GM23248 (cell line): ENCODE results near the gene SPPL2B.

Experiments
- EZH2 ChIP-seq: fragments of 200-600 bp; sonication (generic); IDR thresholded peaks from 2 replicates; pipeline ENCODE4 v1.6.1; 2018; ENCODE audit warnings: antibody characterized with exemption, mild to moderate bottlenecking; ENCODE audit not compliant: insufficient read depth, poor library complexity, severe bottlenecking
- EZH2phosphoT487 ChIP-seq: fragments of 200-600 bp; sonication (generic); IDR thresholded peaks from 2 replicates; pipeline ENCODE4 v1.6.1; 2018; ENCODE audit warnings: antibody characterized with exemption, moderate library complexity, mild to moderate bottlenecking, low read depth; ENCODE audit not compliant: insufficient read depth

DNA sequence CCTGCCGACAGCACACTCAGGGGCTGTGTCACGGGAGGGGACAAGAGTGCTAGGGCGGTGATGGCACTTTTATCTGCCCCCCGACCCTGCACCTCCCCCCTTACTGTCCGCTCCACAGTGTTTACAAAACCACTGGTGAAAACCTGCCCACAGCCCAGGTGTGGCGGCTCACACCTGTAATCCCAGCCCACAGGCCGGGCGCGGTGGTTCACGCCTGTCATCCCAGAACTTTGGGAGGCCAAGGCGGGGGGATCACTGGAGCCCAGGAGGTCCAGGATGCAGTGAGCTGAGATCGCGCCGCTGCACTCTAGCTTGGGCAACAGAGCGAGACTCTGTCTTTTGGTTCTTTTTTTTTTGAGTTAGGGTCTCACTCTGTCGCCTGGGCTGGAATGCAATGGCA lies 32.3 kb upstream of the SPPL2B start:
- TF ChIP-seq EZH2, result no peak
- TF ChIP-seq EZH2phosphoT487, result no peak
